ENCODE measurements around the gene JKAMP. TPM values are rescaled to one million over a fixed set of nuclear protein-coding genes. Genes with fewer than 3 reads are reported as not detected.

Gene JKAMP
- total and polyA plus RNA-seq, 3 donors from 2014 or later: 76.7 to 87.2 (median 81.4) TPM

- TF ChIP-seq POLR2A (IDR thresholded peaks at IDR 0.05) (no peak), CTCF (IDR thresholded peaks at IDR 0.05) (no peak)
- H3K9me3 ChIP-seq: no peaks in the 10 kb centered on the region
- intact Hi-C loops (cut with DNase I; ENCODE audit: low total_unique reads): no loop called here
- no peaks in the 10 kb centered on the region for H3K4me1 ChIP-seq
- H3K27ac ChIP-seq: no peak overlapping the region
- H3K27me3 ChIP-seq: no peaks in the 10 kb centered on the region
- 91 to 95% methylated on average over 1 of the region's 1 CpG for WGBS, 2 donors
- DNase-seq: no peak
- H3K36me3 ChIP-seq (ENCODE audit: low read depth, missing control alignments): no peaks in the 10 kb centered on the region
- H3K4me3 ChIP-seq: no peak overlapping the region
These were observed 28.9 kb upstream of the JKAMP start for GRCh38 chr14:59455411-59455810.

GRCh38 chr14:59458486-59458885 is 25.8 kb upstream of the JKAMP start:
- H3K27me3 ChIP-seq: no peaks in the 10 kb centered on the region
- DNase-seq: no peak
- H3K36me3 ChIP-seq (ENCODE audit: low read depth, missing control alignments): no peaks in the 10 kb centered on the region
- intact Hi-C loops (cut with DNase I; ENCODE audit: low total_unique reads): no loop called here
- no peaks in the 10 kb centered on the region for H3K9me3 ChIP-seq
- no peak overlapping the region for H3K4me3 ChIP-seq
- no peak for TF ChIP-seq POLR2A (IDR thresholded peaks at IDR 0.05)
- no peaks in the 10 kb centered on the region for H3K4me1 ChIP-seq
- H3K27ac ChIP-seq: no peak overlapping the region
- 91 to 96% methylated on average over 2 of the region's 2 CpGs for WGBS, 2 donors

GRCh38 chr14:59460378-59460777 is 23.9 kb upstream of the JKAMP start:
- intact Hi-C loops (cut with DNase I; ENCODE audit: low total_unique reads): no loop called here
- no peaks in the 10 kb centered on the region for H3K9me3 ChIP-seq
- no peak for TF ChIP-seq POLR2A (IDR thresholded peaks at IDR 0.05)
- no peak for TF ChIP-seq CTCF (IDR thresholded peaks at IDR 0.05)
- no peaks in the 10 kb centered on the region for H3K36me3 ChIP-seq (ENCODE audit: low read depth, missing control alignments)
- no peaks in the 10 kb centered on the region for H3K27me3 ChIP-seq
- no peak overlapping the region for H3K27ac ChIP-seq
- peaks cover 5% of the 10 kb centered on the region for H3K4me1 ChIP-seq
- no peak for DNase-seq
- 86 to 93% methylated on average over 1 of the region's 1 CpG for WGBS, 2 donors
- no peak overlapping the region for H3K4me3 ChIP-seq

GRCh38 chr14:59461891-59462290 is 22.4 kb upstream of the JKAMP start:
- Histone ChIP-seq H3K4me1 (peaks cover 5% of the 10 kb centered on the region), H3K27me3 (no peaks in the 10 kb centered on the region), H3K4me3 (no peak overlapping the region), H3K9me3 (no peaks in the 10 kb centered on the region), H3K36me3 (ENCODE audit: low read depth, missing control alignments) (no peaks in the 10 kb centered on the region), H3K27ac (no peak overlapping the region)
- DNase-seq: no peak
- 93 to 99% methylated on average over 1 of the region's 1 CpG for WGBS, 2 donors
- intact Hi-C loops (cut with DNase I; ENCODE audit: low total_unique reads): no loop called here
- TF ChIP-seq CTCF (IDR thresholded peaks at IDR 0.05) (no peak), POLR2A (IDR thresholded peaks at IDR 0.05) (no peak)

- intact Hi-C loops (cut with DNase I; ENCODE audit: low total_unique reads): no loop called here
- no peaks in the 10 kb centered on the region for H3K9me3 ChIP-seq
- no peaks in the 10 kb centered on the region for H3K27me3 ChIP-seq
- no peaks in the 10 kb centered on the region for H3K36me3 ChIP-seq (ENCODE audit: low read depth, missing control alignments)
- TF ChIP-seq POLR2A (IDR thresholded peaks at IDR 0.05) (no peak), CTCF (IDR thresholded peaks at IDR 0.05) (no peak)
- peak overlapping the region; percentile 59 to 76 for H3K4me3 ChIP-seq
- peaks cover 5% of the 10 kb centered on the region for H3K4me1 ChIP-seq
- WGBS, 2 donors: 44 to 46% methylated on average over 20 to 31 of the region's 60 CpGs
- peak overlapping the region; percentile 74 to 80 for H3K27ac ChIP-seq
- peak; percentile 26 for DNase-seq
These were observed 20.4 kb upstream of the JKAMP start for GRCh38 chr14:59463787-59464485.
